ENCODE measurements around the gene SRCAP.
A peak's percentile ranks its signal among the peaks of the same experiment; 100 is the strongest.

The SRCAP gene

GRCh38 chr16:30698816-30699614 is at the start of gene SRCAP:
TSS of gene SRCAP (plus strand) at chr16:30699171. CDS start at chr16:30700825, 1,654 bp downstream.
- peak; percentile 44 for DNase-seq

GRCh38 chr16:30649725-30650368 is 49.1 kb upstream of the SRCAP start:
- DNase-seq = no peak

- peak; percentile 98 for DNase-seq
Observed at GRCh38 chr16:30650369-30651123, 48.4 kb upstream of the SRCAP start, which contains the start of gene PRR14. TSS of gene PRR14 (plus strand) at chr16:30650960. CDS start at chr16:30651646, 686 bp downstream.

GRCh38 chr16:30651124-30652004 is 47.6 kb upstream of the SRCAP start:
- DNase-seq = peak; percentile 24

- DNase-seq = no peak
Observed at GRCh38 chr16:30652005-30652296, 47.0 kb upstream of the SRCAP start.

GRCh38 chr16:30652718-30653117 is 46.3 kb upstream of the SRCAP start:
- DNase-seq = no peak

GRCh38 chr16:30654856-30655255 is 44.1 kb upstream of the SRCAP start:
- no peak for DNase-seq

- DNase-seq = no peak
Observed at GRCh38 chr16:30655815-30656347, 43.1 kb upstream of the SRCAP start.

GRCh38 chr16:30656388-30656787 is 42.6 kb upstream of the SRCAP start:
- DNase-seq = no peak

- no peak for DNase-seq
Observed at GRCh38 chr16:30656974-30657865, 41.8 kb upstream of the SRCAP start.

- peak; percentile 98 for DNase-seq
Observed at GRCh38 chr16:30657866-30658730, 40.9 kb upstream of the SRCAP start, which contains the start of gene FBRS. TSS of gene FBRS (plus strand) at chr16:30658431. CDS start at chr16:30659519, 1,088 bp downstream.

GRCh38 chr16:30658731-30659506 is 40.1 kb upstream of the SRCAP start:
- peak; percentile 96 for DNase-seq

GRCh38 chr16:30659507-30660423 is 39.2 kb upstream of the SRCAP start:
- DNase-seq = no peak

- DNase-seq = no peak
Observed at GRCh38 chr16:30660424-30661261, 38.3 kb upstream of the SRCAP start.

GRCh38 chr16:30662449-30662848 is 36.5 kb upstream of the SRCAP start:
- DNase-seq = no peak

- no peak for DNase-seq
Observed at GRCh38 chr16:30663038-30663437, 35.9 kb upstream of the SRCAP start.

- DNase-seq = peak; percentile 0
Observed at GRCh38 chr16:30663820-30664219, 35.2 kb upstream of the SRCAP start.
